Cardiac muscle cell (in vitro differentiated cells and primary cell): Measurements from ENCODE around the gene SMTN. TPM values are rescaled to one million over a fixed set of nuclear protein-coding genes. Genes with fewer than 3 reads are reported as not detected.

Source experiments
- DNase-seq, 2 donors: peaks; one replicate each; pipeline versions ENCODE4 v3.0.0 to v3.0.0-alpha.2; 2010 to 2017; ENCODE audit warnings: low read depth in 1 of 2, low spot score in 1 of 2
- H3K27ac ChIP-seq: fragments of 200-600 bp; sonication (generic); 2 replicates; pipeline ENCODE4 v1.5.1; 2016
- H3K27me3 ChIP-seq: fragments of 200-600 bp; sonication (generic); 2 replicates; pipeline ENCODE4 v1.6.0; 2016; ENCODE audit warnings: control low read depth
- H3K36me3 ChIP-seq: fragments of 200-600 bp; sonication (generic); 2 replicates; pipeline ENCODE4 v1.5.1; 2016; ENCODE audit warnings: control low read depth
- H3K4me1 ChIP-seq: fragments of 200-600 bp; sonication (generic); 2 replicates; pipeline ENCODE4 v1.8.1; 2017; ENCODE audit warnings: low read depth, mild to moderate bottlenecking, mixed run types
- H3K4me3 ChIP-seq: fragments of 200-600 bp; sonication (generic); 2 replicates; pipeline ENCODE4 v1.5.1; 2016; ENCODE audit warnings: mild to moderate bottlenecking
- H3K9me3 ChIP-seq: fragments of 200-600 bp; sonication (generic); 2 replicates; pipeline ENCODE4 v1.5.1; 2017; ENCODE audit warnings: low read depth, mild to moderate bottlenecking, control low read depth
- CTCF ChIP-seq: IDR thresholded peaks from 2 replicates; pipeline ENCODE4 v1.5.1; 2012; ENCODE audit warnings: low read depth, mild to moderate bottlenecking, low read length
- polyA plus RNA-seq: library from polyadenylated mRNA; unstranded; fragments of >200 nt; fragmentation: Nextera tagmentation; extraction: Ambion mirVana; gene quantifications from 2 replicates; pipeline ENCODE4 v1.2.1, GENCODE V29; 2016
- total RNA-seq: library from RNA; depleted of rRNA; stranded (reverse); fragments of >200 nt; gene quantifications from 2 replicates; pipeline ENCODE4 v1.2.3, GENCODE V29; 2016

SMTN gene
- total and polyA plus RNA-seq, 2 experiments from 2014 or later: 33.9 to 72.0 TPM

GRCh38 chr22:31044262-31044861 is 36.8 kb upstream of the SMTN start:
- peak in 1 of 2 donors; percentile 77 for DNase-seq
- Histone ChIP-seq H3K27ac (no peak overlapping the region), H3K27me3 (no peaks in the 10 kb centered on the region)

GRCh38 chr22:31045900-31046538 is 35.1 kb upstream of the SMTN start:
- H3K27ac ChIP-seq: peak overlapping the region; percentile 74
- peaks cover 5% of the 10 kb centered on the region for H3K4me1 ChIP-seq
- H3K36me3 ChIP-seq: no peaks in the 10 kb centered on the region
- H3K4me3 ChIP-seq: no peak overlapping the region
- H3K9me3 ChIP-seq: no peaks in the 10 kb centered on the region
- peak in 1 of 2 donors; percentile 8 for DNase-seq
- TF ChIP-seq CTCF: no peak
- H3K27me3 ChIP-seq: no peaks in the 10 kb centered on the region

More at GRCh38 chr22:31044262-31044861, 36.8 kb upstream of the SMTN start:
- Histone ChIP-seq H3K4me1 (peaks cover 5% of the 10 kb centered on the region), H3K4me3 (no peak overlapping the region), H3K36me3 (no peaks in the 10 kb centered on the region), H3K9me3 (no peaks in the 10 kb centered on the region)
- no peak for TF ChIP-seq CTCF

- peak; percentile 42 to 81 for DNase-seq
- Histone ChIP-seq H3K4me3 (no peak overlapping the region), H3K27ac (peak overlapping the region; percentile 74), H3K4me1 (peaks cover 5% of the 10 kb centered on the region), H3K27me3 (no peaks in the 10 kb centered on the region), H3K9me3 (no peaks in the 10 kb centered on the region), H3K36me3 (no peaks in the 10 kb centered on the region)
- TF ChIP-seq CTCF: no peak
Measured at GRCh38 chr22:31046539-31047226, 34.4 kb upstream of the SMTN start.

GRCh38 chr22:31048570-31048969 is 32.5 kb upstream of the SMTN start:
- Histone ChIP-seq H3K27me3 (no peaks in the 10 kb centered on the region), H3K36me3 (no peaks in the 10 kb centered on the region), H3K27ac (no peak overlapping the region), H3K9me3 (no peaks in the 10 kb centered on the region), H3K4me3 (no peak overlapping the region), H3K4me1 (peaks cover 5% of the 10 kb centered on the region)
- no peak for TF ChIP-seq CTCF
- no peak for DNase-seq

GRCh38 chr22:31049815-31050420 is 31.2 kb upstream of the SMTN start:
- Histone ChIP-seq H3K9me3 (no peaks in the 10 kb centered on the region), H3K4me1 (peaks cover 6% of the 10 kb centered on the region), H3K27ac (no peak overlapping the region), H3K4me3 (no peak overlapping the region), H3K27me3 (no peaks in the 10 kb centered on the region), H3K36me3 (no peaks in the 10 kb centered on the region)
- peak in 1 of 2 donors; percentile 50 for DNase-seq
- no peak for TF ChIP-seq CTCF
